Loucy (cell line): ENCODE data around the gene XIRP2.

Source experiments
- CTCF ChIP-seq: fragments of 200-600 bp; sonication (generic); conservative IDR thresholded peaks from 2 replicates; pipeline ENCODE4 v1.5.1; 2014; ENCODE audit warnings: mild to moderate bottlenecking, antibody characterized with exemption, low read length
- EZH2phosphoT487 ChIP-seq: fragments of 200-600 bp; IDR thresholded peaks from 2 replicates; pipeline ENCODE4 v1.6.1; 2018; ENCODE audit warnings: antibody characterized with exemption, mild to moderate bottlenecking, moderate library complexity, borderline replicate concordance

GRCh38 chr2:166926657-166927056, 38.4 kb downstream of the XIRP2 start:
- no peak for TF ChIP-seq CTCF
- no peak for TF ChIP-seq EZH2phosphoT487
